H9 (cell line): ENCODE data around the gene SLC25A48. TPM values are rescaled to one million over a fixed set of nuclear protein-coding genes. Genes with fewer than 3 reads are reported as not detected.

Source experiments
- DNase-seq: peaks from one replicate; pipeline ENCODE4 v3.0.0-alpha.2; 2017
- H2AFZ ChIP-seq: one replicate; pipeline ENCODE4 v1.6.1; 2013; ENCODE audit warnings: mild to moderate bottlenecking, low read length, control low read depth, moderate library complexity
- H2AK5ac ChIP-seq: 2 replicates; pipeline ENCODE4 v1.6.1; 2013; ENCODE audit warnings: low read length, control low read depth, mixed read lengths; ENCODE audit not compliant: insufficient read length
- H2BK120ac ChIP-seq: one replicate; pipeline ENCODE4 v1.6.1; 2013; ENCODE audit warnings: low read depth, mild to moderate bottlenecking, low read length, control low read depth, inconsistent platforms; ENCODE audit not compliant: poor library complexity, severe bottlenecking
- H2BK12ac ChIP-seq: 2 replicates; pipeline ENCODE4 v1.6.1; 2013; ENCODE audit warnings: low read length, control low read depth, mixed read lengths, low read depth; ENCODE audit not compliant: insufficient read length
- H2BK15ac ChIP-seq: 2 replicates; pipeline ENCODE4 v1.6.1; 2013; ENCODE audit warnings: low read depth, low read length, control low read depth
- H2BK20ac ChIP-seq: one replicate; pipeline ENCODE4 v1.6.1; 2013; ENCODE audit warnings: low read depth, mild to moderate bottlenecking, low read length, control low read depth, inconsistent platforms; ENCODE audit not compliant: poor library complexity, severe bottlenecking
- H2BK5ac ChIP-seq: 2 replicates; pipeline ENCODE4 v1.6.1; 2013; ENCODE audit warnings: low read length, control low read depth, mixed read lengths; ENCODE audit not compliant: insufficient read length
- H3K14ac ChIP-seq: 2 replicates; pipeline ENCODE4 v1.6.1; 2013; ENCODE audit warnings: low read length, control low read depth; ENCODE audit not compliant: insufficient read depth
- H3K18ac ChIP-seq: 2 replicates; pipeline ENCODE4 v1.6.1; 2013; ENCODE audit warnings: low read depth, mild to moderate bottlenecking, mixed read lengths, low read length, control low read depth; ENCODE audit not compliant: insufficient read length
- H3K23ac ChIP-seq: 2 replicates; pipeline ENCODE4 v1.6.1; 2013; ENCODE audit warnings: low read length, control low read depth, mixed read lengths, low read depth; ENCODE audit not compliant: insufficient read length
- H3K23me2 ChIP-seq: 2 replicates; pipeline ENCODE4 v1.6.1; 2013; ENCODE audit warnings: low read depth, mild to moderate bottlenecking, mixed read lengths, low read length, control low read depth; ENCODE audit not compliant: insufficient read length, poor library complexity, severe bottlenecking
- H3K27ac ChIP-seq: 2 replicates; pipeline ENCODE4 v1.5.1; 2013; ENCODE audit warnings: low read length, control low read depth, mixed read lengths, low read depth; ENCODE audit not compliant: insufficient read length
- H3K27me3 ChIP-seq: 2 replicates; pipeline ENCODE4 v1.6.1; 2013; ENCODE audit warnings: low read length, control low read depth, inconsistent platforms; ENCODE audit not compliant: insufficient read depth
- H3K4ac ChIP-seq: 2 replicates; pipeline ENCODE4 v1.6.1; 2013; ENCODE audit warnings: low read depth, mild to moderate bottlenecking, control low read depth, inconsistent platforms, low read length, moderate library complexity
- H3K4me1 ChIP-seq: 2 replicates; pipeline ENCODE4 v1.6.1; 2013; ENCODE audit warnings: low read length, control low read depth, inconsistent platforms; ENCODE audit not compliant: insufficient read depth
- H3K4me2 ChIP-seq: 2 replicates; pipeline ENCODE4 v1.6.1; 2013; ENCODE audit warnings: low read length, control low read depth, mixed read lengths; ENCODE audit not compliant: insufficient read length, insufficient read depth
- H3K56ac ChIP-seq: 2 replicates; pipeline ENCODE4 v1.6.1; 2013; ENCODE audit warnings: low read depth, mild to moderate bottlenecking, mixed read lengths, low read length, control low read depth; ENCODE audit not compliant: insufficient read length
- H3K79me1 ChIP-seq: 2 replicates; pipeline ENCODE4 v1.6.1; 2013; ENCODE audit warnings: low read depth, mild to moderate bottlenecking, moderate library complexity, low read length, control low read depth, inconsistent platforms; ENCODE audit not compliant: insufficient read depth, poor library complexity, severe bottlenecking
- H3K79me2 ChIP-seq: 2 replicates; pipeline ENCODE4 v1.6.1; 2013; ENCODE audit warnings: low read length, control low read depth, inconsistent platforms; ENCODE audit not compliant: insufficient read depth
- H3K9ac ChIP-seq: 2 replicates; pipeline ENCODE4 v1.6.1; 2013; ENCODE audit warnings: low read length, control low read depth, mixed read lengths; ENCODE audit not compliant: insufficient read length; ENCODE audit errors: extremely low read depth
- H3K9me3 ChIP-seq: one replicate; pipeline ENCODE4 v1.6.1; 2013; ENCODE audit warnings: low read depth, low read length, inconsistent platforms; ENCODE audit not compliant: control insufficient read depth
- H3T11ph ChIP-seq: one replicate; pipeline ENCODE4 v1.6.1; 2013; ENCODE audit warnings: mild to moderate bottlenecking, low read length, control low read depth, inconsistent platforms
- H4K20me1 ChIP-seq: one replicate; pipeline ENCODE4 v1.6.1; 2013; ENCODE audit not compliant: control insufficient read depth, insufficient read length, insufficient read depth
- H4K5ac ChIP-seq: 2 replicates; pipeline ENCODE4 v1.6.1; 2013; ENCODE audit warnings: low read depth, mild to moderate bottlenecking, mixed read lengths, low read length, control low read depth; ENCODE audit not compliant: insufficient read length
- H4K8ac ChIP-seq: replicated peaks from 2 replicates; pipeline ENCODE4 v1.6.1; 2013; ENCODE audit warnings: low read length, control low read depth, mixed read lengths, low read depth; ENCODE audit not compliant: insufficient read length
- H4K91ac ChIP-seq: 2 replicates; pipeline ENCODE4 v1.6.1; 2013; ENCODE audit warnings: low read depth, mild to moderate bottlenecking, moderate library complexity, mixed read lengths, low read length, control low read depth; ENCODE audit not compliant: insufficient read length
- H3K27ac Mint-ChIP-seq, 3 experiments: 2 replicates in 2 of 3; 3 replicates in 1 of 3; pipeline ENCODE4 v1.8.0; 2020 to 2021; ENCODE audit warnings: mixed read lengths in 3 of 3, mild to moderate bottlenecking in 1 of 3, moderate library complexity in 1 of 3
- H3K27me3 Mint-ChIP-seq: 2 replicates; pipeline ENCODE4 v1.8.0; 2021; ENCODE audit warnings: low read depth, mild to moderate bottlenecking, moderate library complexity, mixed read lengths
- H3K36me3 Mint-ChIP-seq, 3 experiments: 2 replicates in 2 of 3; 3 replicates in 1 of 3; pipeline ENCODE4 v1.8.0; 2020 to 2021; ENCODE audit warnings: low read depth in 3 of 3, mixed read lengths in 3 of 3; ENCODE audit not compliant: insufficient read depth in 1 of 3
- H3K4me1 Mint-ChIP-seq, 2 experiments: 2 replicates each; pipeline ENCODE4 v1.8.0; 2020; ENCODE audit warnings: mixed read lengths in 2 of 2
- H3K4me3 Mint-ChIP-seq, 2 experiments: 2 replicates in 1 of 2; 3 replicates in 1 of 2; pipeline ENCODE4 v1.8.0; 2020 to 2021; ENCODE audit warnings: mild to moderate bottlenecking in 2 of 2, mixed read lengths in 2 of 2, moderate library complexity in 1 of 2
- H3K9me3 Mint-ChIP-seq, 2 experiments: 2 replicates in 1 of 2; 3 replicates in 1 of 2; pipeline ENCODE4 v1.8.0; 2020; ENCODE audit warnings: mild to moderate bottlenecking in 2 of 2, mixed read lengths in 2 of 2, moderate library complexity in 1 of 2
- whole genome bisulfite sequencing: extraction: QIAGEN DNeasy Blood & Tissue Kit; methylation state at CpG from one replicate; pipeline ENCODE4 v1.1.7; 2013; ENCODE audit warnings: missing lambda C conversion rate, low lambda C conversion rate, mixed read lengths; ENCODE audit not compliant: insufficient read length; ENCODE audit errors: extremely low coverage; 5-methylcytosine and 5-hydroxymethylcytosine counted together
- total RNA-seq: library from RNA; stranded (reverse); gene quantifications from 2 replicates; pipeline ENCODE4 v1.2.1, GENCODE V29; 2021
- TF ChIP-seq, protein P1 (sequence below): fragments of 200-600 bp; sonication (generic); conservative IDR thresholded peaks from 3 replicates; pipeline ENCODE4 v1.8.0; 2021; ENCODE audit warnings: antibody characterized with exemption, mild to moderate bottlenecking

The SLC25A48 gene
- total RNA-seq, 1 experiment from 2014 or later: 0.66 TPM

DNA sequence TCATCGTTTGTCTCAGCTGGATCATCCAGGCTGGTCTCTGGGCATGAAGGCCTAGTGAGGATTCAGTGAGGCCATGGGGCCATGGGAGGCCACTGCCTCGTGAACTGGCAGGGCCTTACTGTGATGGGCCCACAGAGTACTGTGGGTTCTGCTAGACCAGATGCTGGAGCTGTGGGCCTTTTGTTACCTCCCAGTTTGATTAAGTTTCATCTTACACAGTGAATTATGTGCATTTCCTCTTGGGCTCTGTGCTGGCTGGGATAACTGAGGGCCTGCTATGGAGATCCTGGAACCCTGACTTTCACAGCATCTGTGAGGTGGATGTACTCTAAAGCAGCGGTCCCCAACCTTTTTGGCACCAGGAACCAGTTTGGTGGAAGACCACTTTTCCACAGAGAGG lies 19.7 kb upstream of the SLC25A48 start:
- Histone ChIP-seq H3K27ac (no peak overlapping the region), H3K23me2 (no peaks in the 10 kb centered on the region), H3K79me2 (no peaks in the 10 kb centered on the region), H3K4me2 (no peak overlapping the region), H2BK12ac (no peak overlapping the region), H3K4me1 (no peaks in the 10 kb centered on the region), H2BK20ac (no peak overlapping the region), H2AFZ (no peak overlapping the region), H2AK5ac (no peak overlapping the region), H3K27me3 (no peaks in the 10 kb centered on the region), H4K5ac (no peak overlapping the region), H3K79me1 (no peaks in the 10 kb centered on the region), H3K9me3 (no peaks in the 10 kb centered on the region), H3K14ac (no peak overlapping the region; the same call in 1 of the 2 replicates), H3K56ac (no peak overlapping the region), H4K8ac (no peak overlapping the region), H3K18ac (no peak overlapping the region), H3K4ac (no peak overlapping the region), H3K23ac (no peak overlapping the region), H2BK120ac (no peak overlapping the region), H3K9ac (no peak overlapping the region), H3T11ph (no peak overlapping the region), H4K20me1 (no peaks in the 10 kb centered on the region), H2BK5ac (no peak overlapping the region), H2BK15ac (no peak overlapping the region), H4K91ac (no peak overlapping the region)
- no peak for DNase-seq
- no CpG with 5 or more reads among the region's 3 CpGs for WGBS
- Mint-ChIP-seq H3K4me3 (no peak overlapping the region), H3K9me3 (peaks cover 2 to 3% of the 10 kb centered on the region in 2 experiments; a peak in 4 of 5 replicates), H3K27me3 (peaks cover 12% of the 10 kb centered on the region), H3K4me1 (peaks cover 10 to 23% of the 10 kb centered on the region in 2 experiments), H3K36me3 (peaks cover 0 to 4% (median 1%) of the 10 kb centered on the region in 3 experiments; a peak in 4 of 7 replicates), H3K27ac (no peak overlapping the region)
- TF ChIP-seq, protein P1, sequence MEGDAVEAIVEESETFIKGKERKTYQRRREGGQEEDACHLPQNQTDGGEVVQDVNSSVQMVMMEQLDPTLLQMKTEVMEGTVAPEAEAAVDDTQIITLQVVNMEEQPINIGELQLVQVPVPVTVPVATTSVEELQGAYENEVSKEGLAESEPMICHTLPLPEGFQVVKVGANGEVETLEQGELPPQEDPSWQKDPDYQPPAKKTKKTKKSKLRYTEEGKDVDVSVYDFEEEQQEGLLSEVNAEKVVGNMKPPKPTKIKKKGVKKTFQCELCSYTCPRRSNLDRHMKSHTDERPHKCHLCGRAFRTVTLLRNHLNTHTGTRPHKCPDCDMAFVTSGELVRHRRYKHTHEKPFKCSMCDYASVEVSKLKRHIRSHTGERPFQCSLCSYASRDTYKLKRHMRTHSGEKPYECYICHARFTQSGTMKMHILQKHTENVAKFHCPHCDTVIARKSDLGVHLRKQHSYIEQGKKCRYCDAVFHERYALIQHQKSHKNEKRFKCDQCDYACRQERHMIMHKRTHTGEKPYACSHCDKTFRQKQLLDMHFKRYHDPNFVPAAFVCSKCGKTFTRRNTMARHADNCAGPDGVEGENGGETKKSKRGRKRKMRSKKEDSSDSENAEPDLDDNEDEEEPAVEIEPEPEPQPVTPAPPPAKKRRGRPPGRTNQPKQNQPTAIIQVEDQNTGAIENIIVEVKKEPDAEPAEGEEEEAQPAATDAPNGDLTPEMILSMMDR: no peak
